Spleen (tissue), 7 donors: ENCODE data around the gene FGF14.

Experiments used
- CTCF ChIP-seq, 11 experiments: fragments of 200-600 bp in 7 of 11; fragments of 450-650 bp in 4 of 11; sonication (generic) in 4 of 11; IDR thresholded peaks in 8 of 11; conservative IDR thresholded peaks in 3 of 11; 1 replicate in 7 of 11; 2 replicates in 4 of 11; pipeline versions ENCODE4 v1.4.0 to v1.8.0; 2016 to 2021; ENCODE audit warnings: antibody characterized with exemption in 11 of 11, inconsistent platforms in 4 of 11, mild to moderate bottlenecking in 1 of 11
- POLR2AphosphoS5 ChIP-seq, 3 donors: sonication (generic); formaldehyde crosslinking; IDR thresholded peaks; one replicate each; pipeline ENCODE4 v1.5.1; 2017; ENCODE audit warnings: antibody characterized with exemption in 3 of 3
- donor health status: DM: no; HTN: no; CAD: no; lungs with moderate emphysema.
- donor health status: DM: no; HTN: no; CAD: no.
- donor health status: DM: no; HTN: no; CAD: no.

- TF ChIP-seq POLR2AphosphoS5 (IDR thresholded peaks at IDR 0.05): no peak
- TF ChIP-seq CTCF (IDR thresholded peaks at IDR 0.05 in 8 of 11, conservative IDR thresholded peaks at IDR 0.05 in 3 of 11): no peak
Measured at GRCh38 chr13:102191951-102192502, 209.8 kb downstream of the FGF14 start.
